Endothelial cell of umbilical vein (primary cell): ENCODE measurements around the gene MUC5AC. TPM values are rescaled to one million over a fixed set of nuclear protein-coding genes. Genes with fewer than 3 reads are reported as not detected.

Source experiments
- BruUV-seq: library from RNA; stranded (reverse); fragments of 400-500 nt; replicated peaks from 2 replicates; lab custom pipeline; 2021; lab: Mats Ljungman, UMichigan
- CTCF ChIA-PET: fragments of 300-600, 350-600 bp; sonication (Branson Sonifier 250); formaldehyde crosslinking; loops from one replicate; lab custom pipeline; 2021; ENCODE audit warnings: antibody characterized with exemption, inconsistent platforms; lab: Charles Lee
- POLR2A ChIA-PET: fragments of 300-600, 350-600 bp; sonication (Branson Sonifier 250); formaldehyde crosslinking; loops from one replicate; lab custom pipeline; 2021; ENCODE audit warnings: antibody characterized with exemption, inconsistent platforms; lab: Charles Lee
- DNase-seq: peaks from one replicate; pipeline ENCODE4 v3.0.0-alpha.2; 2011; ENCODE audit warnings: low read depth, low spot score
- FAIRE-seq: peaks from 2 replicates; lab custom pipeline; 2011; peaks lifted over from hg19 to GRCh38; lab: Jason Lieb, UNC
- H2AFZ ChIP-seq: 2 replicates; pipeline ENCODE4 v1.6.0; 2012; ENCODE audit warnings: low read depth, low read length, control low read depth, inconsistent platforms
- H3K27ac ChIP-seq: 2 replicates; pipeline ENCODE4 v1.5.1; 2011; ENCODE audit warnings: low read depth, mild to moderate bottlenecking, control low read depth, low read length, moderate library complexity; ENCODE audit not compliant: insufficient read depth
- H3K27me3 ChIP-seq, 2 experiments: 2 replicates each; pipeline versions ENCODE4 v1.6.0 to v1.6.1; 2011; ENCODE audit warnings: low read length in 2 of 2, mixed read lengths in 1 of 2; ENCODE audit not compliant: control insufficient read depth in 2 of 2, insufficient read depth in 2 of 2
- H3K36me3 ChIP-seq, 2 experiments: 2 replicates in 1 of 2; 3 replicates in 1 of 2; pipeline ENCODE4 v1.5.1; 2011; ENCODE audit warnings: low read length in 2 of 2, mild to moderate bottlenecking in 1 of 2, moderate library complexity in 1 of 2; ENCODE audit not compliant: control insufficient read depth in 2 of 2, insufficient read depth in 2 of 2; ENCODE audit errors: extremely low read depth in 1 of 2
- H3K4me1 ChIP-seq: 3 replicates; pipeline ENCODE4 v1.5.1; 2011; ENCODE audit warnings: mild to moderate bottlenecking, low read length; ENCODE audit not compliant: control insufficient read depth, insufficient read depth; ENCODE audit errors: extremely low read depth
- H3K4me2 ChIP-seq: 2 replicates; pipeline ENCODE4 v1.6.1; 2011; ENCODE audit warnings: low read length, control low read depth, mixed read lengths; ENCODE audit not compliant: insufficient read depth
- H3K4me3 ChIP-seq, 3 experiments: fragments of 200-600 bp in 1 of 3; sonication (generic), shearing (Covaris generic) in 1 of 3; replicated peaks in 1 of 3; 2 replicates each; pipeline ENCODE4 v1.5.1; 2011 to 2016; ENCODE audit warnings: control low read depth in 3 of 3, low read length in 3 of 3, mild to moderate bottlenecking in 2 of 3, inconsistent platforms in 1 of 3, low read depth in 1 of 3, moderate library complexity in 1 of 3; ENCODE audit not compliant: insufficient read depth in 1 of 3
- H3K79me2 ChIP-seq: 2 replicates; pipeline ENCODE4 v1.6.0; 2012; ENCODE audit warnings: low read length, inconsistent platforms; ENCODE audit not compliant: control insufficient read depth, insufficient read depth
- H3K9ac ChIP-seq: replicated peaks from 2 replicates; pipeline ENCODE3; 2011; ENCODE audit warnings: low read length, control low read depth; ENCODE audit not compliant: insufficient read depth; ENCODE audit errors: extremely low read depth
- H3K9me1 ChIP-seq: replicated peaks from 3 replicates; pipeline ENCODE4 v1.6.0; 2011; ENCODE audit warnings: mild to moderate bottlenecking, low read length; ENCODE audit not compliant: control insufficient read depth, insufficient read depth; ENCODE audit errors: extremely low read depth
- H3K9me3 ChIP-seq: replicated peaks from 2 replicates; pipeline ENCODE4 v1.5.1; 2012; ENCODE audit warnings: low read length, inconsistent platforms; ENCODE audit not compliant: control insufficient read depth, insufficient read depth
- H4K20me1 ChIP-seq: replicated peaks from 2 replicates; pipeline ENCODE3; 2011; ENCODE audit warnings: mild to moderate bottlenecking, low read length; ENCODE audit not compliant: control insufficient read depth, insufficient read depth; ENCODE audit errors: extremely low read depth
- CTCF ChIP-seq, 2 donors: IDR thresholded peaks; 1 replicate in 1 of 2; 2 replicates in 1 of 2; pipeline ENCODE4 v1.5.1; 2011; ENCODE audit warnings: low read length in 2 of 2, mild to moderate bottlenecking in 2 of 2, moderate library complexity in 2 of 2, control low read depth in 1 of 2, inconsistent platforms in 1 of 2, low read depth in 1 of 2; ENCODE audit not compliant: insufficient read depth in 1 of 2; ENCODE audit errors: extremely low read depth in 1 of 2
- EZH2 ChIP-seq: IDR thresholded peaks from 2 replicates; pipeline ENCODE4 v1.6.1; 2012; ENCODE audit warnings: borderline replicate concordance, low read depth, mild to moderate bottlenecking, moderate library complexity, low read length, inconsistent platforms; ENCODE audit not compliant: severe bottlenecking
- FOS ChIP-seq: IDR thresholded peaks from 2 replicates; pipeline ENCODE4 v1.6.1; 2011; ENCODE audit warnings: mild to moderate bottlenecking, low read length, moderate library complexity, borderline replicate concordance; ENCODE audit not compliant: insufficient read depth
- MYC ChIP-seq: IDR thresholded peaks from one replicate; pipeline ENCODE4 v1.6.1; 2011; ENCODE audit warnings: mild to moderate bottlenecking, low read depth, low read length
- POLR2A ChIP-seq: IDR thresholded peaks from 2 replicates; pipeline ENCODE4 v1.6.1; 2012; ENCODE audit warnings: low read depth, mild to moderate bottlenecking, control low read depth, low read length
- POLR2AphosphoS5 ChIP-seq: IDR thresholded peaks from 2 replicates; pipeline ENCODE4 v1.6.1; 2012; ENCODE audit warnings: low read depth, mild to moderate bottlenecking, control low read depth, low read length, moderate library complexity; ENCODE audit not compliant: insufficient read depth
- dilution Hi-C: fragments of 300-500 bp; cut with MboI; formaldehyde crosslinking; loops from one replicate; pipeline ENCODE4 v1.15.0; 2019; ENCODE audit warnings: low sequenced_read_pairs; ENCODE audit not compliant: extremely low pct_ligation_motif_present
- intact Hi-C: fragments of 100-400 bp; cut with micrococcal nuclease; formaldehyde crosslinking; loops from one replicate; pipeline ENCODE4 v1.10.0; 2022
- polyA plus RNA-seq, 4 experiments: library from polyadenylated mRNA; depleted of rRNA in 3 of 4; stranded (reverse) in 3 of 4; unstranded in 1 of 4; fragments of >200 nt; gene quantifications; 2 replicates each; pipeline versions ENCODE4 v1.2.1 to v1.2.3, GENCODE V29; 2011 to 2012; ENCODE audit warnings: missing spikeins in 1 of 4
- total RNA-seq: library from RNA; stranded (reverse); gene quantifications from 2 replicates; pipeline ENCODE4 v1.2.3, GENCODE V29; 2021

The MUC5AC gene
- total and polyA plus RNA-seq, 2 donors (not counting 3 experiments of a cell fraction or from before 2014, with no cell fraction given): not detected

GRCh38 chr11:1235901-1236315 is 78.2 kb downstream of the MUC5AC start:
- Histone ChIP-seq H4K20me1 (no peaks in the 10 kb centered on the region), H2AFZ (no peak overlapping the region), H3K36me3 (no peaks in the 10 kb centered on the region), H3K4me3 (no peak overlapping the region), H3K9me3 (no peaks in the 10 kb centered on the region), H3K9me1 (no peaks in the 10 kb centered on the region), H3K27me3 (no peaks in the 10 kb centered on the region), H3K27ac (no peak overlapping the region), H3K4me2 (no peak overlapping the region), H3K4me1 (no peaks in the 10 kb centered on the region), H3K79me2 (no peaks in the 10 kb centered on the region), H3K9ac (no peak overlapping the region)
- intact Hi-C loops: no loop called here
- TF ChIP-seq CTCF (IDR thresholded peaks at IDR 0.05; ENCODE audit: extremely low read depth in 1 of 2, insufficient read depth in 1 of 2, low read depth in 1 of 2, low read length in 2 of 2): no peak
- no peak for TF ChIP-seq POLR2A
- TF ChIP-seq EZH2: no peak
- TF ChIP-seq POLR2AphosphoS5: no peak
- TF ChIP-seq MYC: no peak
- no peak for TF ChIP-seq FOS
- DNase-seq (no peak), FAIRE-seq (no peak)
- no TSS peak for BruUV-seq
- POLR2A ChIA-PET: no interaction called here
- CTCF ChIA-PET: no interaction called here
- dilution Hi-C loops: no loop called here
